ENCODE data around the gene SKI. TPM values are rescaled to one million over a fixed set of nuclear protein-coding genes. Genes with fewer than 3 reads are reported as not detected.
A peak's percentile ranks its signal among the peaks of the same experiment; 100 is the strongest.

The SKI gene
- total and polyA plus RNA-seq, 9 of the 15 experiments (the other 6 are each of a cell fraction or from before 2014, with no cell fraction given): 0.10 to 60.5 (median 4.6) TPM

GRCh38 chr1:2255420-2256369 lies 27.6 kb downstream of the SKI start (continued):
- TF ChIP-seq, protein P1, sequence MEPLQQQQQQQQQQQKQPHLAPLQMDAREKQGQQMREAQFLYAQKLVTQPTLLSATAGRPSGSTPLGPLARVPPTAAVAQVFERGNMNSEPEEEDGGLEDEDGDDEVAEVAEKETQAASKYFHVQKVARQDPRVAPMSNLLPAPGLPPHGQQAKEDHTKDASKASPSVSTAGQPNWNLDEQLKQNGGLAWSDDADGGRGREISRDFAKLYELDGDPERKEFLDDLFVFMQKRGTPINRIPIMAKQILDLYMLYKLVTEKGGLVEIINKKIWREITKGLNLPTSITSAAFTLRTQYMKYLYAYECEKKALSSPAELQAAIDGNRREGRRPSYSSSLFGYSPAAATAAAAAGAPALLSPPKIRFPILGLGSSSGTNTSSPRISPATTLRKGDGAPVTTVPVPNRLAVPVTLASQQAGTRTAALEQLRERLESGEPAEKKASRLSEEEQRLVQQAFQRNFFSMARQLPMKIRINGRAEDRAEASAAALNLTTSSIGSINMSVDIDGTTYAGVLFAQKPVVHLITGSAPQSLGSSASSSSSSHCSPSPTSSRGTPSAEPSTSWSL (CRISPR knock-in tag; IDR thresholded peaks at IDR 0.05; ENCODE audit: borderline replicate concordance): no peak
- TF ChIP-seq ZBTB33 (CRISPR knock-in tag; IDR thresholded peaks at IDR 0.05) (peak; percentile 77; the same call in 1 of the 2 replicates), HDAC1 (IDR thresholded peaks at IDR 0.05) (peak in 1 of 2 experiments; percentile 49; a peak in 1 of 4 replicates), SAFB (IDR thresholded peaks at IDR 0.05; ENCODE audit: borderline replicate concordance, low read depth, low read length) (no peak), KLF6 (CRISPR knock-in tag; IDR thresholded peaks at IDR 0.05; ENCODE audit: borderline replicate concordance) (no peak), HOMEZ (CRISPR knock-in tag; IDR thresholded peaks at IDR 0.05) (no peak), CTBP1 (IDR thresholded peaks at IDR 0.05; ENCODE audit: borderline replicate concordance) (0 out of 2 replicates have a peak, but pooled peaks have one; percentile 8), CCAR2 (IDR thresholded peaks at IDR 0.05; ENCODE audit: low read depth, low read length) (no peak), GABPA (tag; conservative IDR thresholded peaks at IDR 0.05; ENCODE audit: low read depth) (peak; percentile 98), POLR3A (IDR thresholded peaks at IDR 0.05; ENCODE audit: borderline replicate concordance, extremely low read depth, insufficient read depth, insufficient read length) (no peak), MEF2D (tag; conservative IDR thresholded peaks at IDR 0.05; ENCODE audit: low read depth) (0 out of 2 replicates have a peak, but pooled peaks have one; percentile 44), PCBP1 (IDR thresholded peaks at IDR 0.05; ENCODE audit: low read depth, low read length, poor library complexity, severe bottlenecking) (no peak), ZFX (CRISPR knock-in tag; IDR thresholded peaks at IDR 0.05) (no peak), EP400 (IDR thresholded peaks at IDR 0.05) (peak; percentile 73), SIN3B (IDR thresholded peaks at IDR 0.05; ENCODE audit: low read depth) (no peak), FOSL1 (tag; conservative IDR thresholded peaks at IDR 0.05) (peak; percentile 71)
- TF ChIP-seq, protein P2, sequence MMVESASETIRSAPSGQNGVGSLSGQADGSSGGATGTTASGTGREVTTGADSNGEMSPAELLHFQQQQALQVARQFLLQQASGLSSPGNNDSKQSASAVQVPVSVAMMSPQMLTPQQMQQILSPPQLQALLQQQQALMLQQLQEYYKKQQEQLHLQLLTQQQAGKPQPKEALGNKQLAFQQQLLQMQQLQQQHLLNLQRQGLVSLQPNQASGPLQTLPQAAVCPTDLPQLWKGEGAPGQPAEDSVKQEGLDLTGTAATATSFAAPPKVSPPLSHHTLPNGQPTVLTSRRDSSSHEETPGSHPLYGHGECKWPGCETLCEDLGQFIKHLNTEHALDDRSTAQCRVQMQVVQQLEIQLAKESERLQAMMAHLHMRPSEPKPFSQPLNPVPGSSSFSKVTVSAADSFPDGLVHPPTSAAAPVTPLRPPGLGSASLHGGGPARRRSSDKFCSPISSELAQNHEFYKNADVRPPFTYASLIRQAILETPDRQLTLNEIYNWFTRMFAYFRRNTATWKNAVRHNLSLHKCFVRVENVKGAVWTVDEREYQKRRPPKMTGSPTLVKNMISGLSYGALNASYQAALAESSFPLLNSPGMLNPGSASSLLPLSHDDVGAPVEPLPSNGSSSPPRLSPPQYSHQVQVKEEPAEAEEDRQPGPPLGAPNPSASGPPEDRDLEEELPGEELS (CRISPR knock-in tag; IDR thresholded peaks at IDR 0.05; ENCODE audit: borderline replicate concordance): peak; percentile 52; the same call in 1 of the 2 replicates

Measured in K562 (cell line).